Activated CD8-positive, alpha-beta T cell treated with anti-CD3 and anti-CD28 coated beads for 36 hours (primary cell): Measurements from ENCODE around the gene MRPL19. TPM values are rescaled to one million over a fixed set of nuclear protein-coding genes. Genes with fewer than 3 reads are reported as not detected.
"Not testable (repeated sequence)": the region's sequence is repeated elsewhere in the genome, so short reads cannot be mapped to it uniquely, and the experiment has no call there.

Experiments used
- ATAC-seq: fragments of 200-7000 bp; cut with Tn5 transposase; one replicate; pipeline ENCODE4 v1.10.0; 2021; ENCODE audit warnings: mild to moderate bottlenecking, moderate library complexity
- CTCF ChIA-PET: fragments of 350-600 bp; sonication (Branson Sonifier 250); formaldehyde crosslinking; loops from one replicate; lab custom pipeline; 2021; ENCODE audit warnings: antibody characterized with exemption; lab: Charles Lee
- POLR2A ChIA-PET: fragments of 350-600 bp; sonication (Branson Sonifier 250); formaldehyde crosslinking; loops from one replicate; lab custom pipeline; 2021; ENCODE audit warnings: antibody characterized with exemption; lab: Charles Lee
- DNase-seq: peaks from one replicate; pipeline ENCODE4 v3.0.0-alpha.2; 2020
- H3K27ac Mint-ChIP-seq: one replicate; pipeline ENCODE4 v1.8.0; 2021; ENCODE audit warnings: mild to moderate bottlenecking, mixed read lengths
- H3K27me3 Mint-ChIP-seq: one replicate; pipeline ENCODE4 v1.8.0; 2021; ENCODE audit warnings: mixed read lengths
- H3K36me3 Mint-ChIP-seq: one replicate; pipeline ENCODE4 v1.8.0; 2021; ENCODE audit warnings: low read depth, mixed read lengths
- H3K4me1 Mint-ChIP-seq: one replicate; pipeline ENCODE4 v1.8.0; 2021; ENCODE audit warnings: low read depth, mixed read lengths
- H3K4me3 Mint-ChIP-seq: one replicate; pipeline ENCODE4 v1.8.0; 2021; ENCODE audit warnings: mild to moderate bottlenecking, moderate library complexity, mixed read lengths
- H3K9me3 Mint-ChIP-seq: one replicate; pipeline ENCODE4 v1.8.0; 2021; ENCODE audit warnings: mixed read lengths
- CTCF ChIP-seq: fragments of 200-600 bp; IDR thresholded peaks from one replicate; pipeline ENCODE4 v1.8.0; 2022; ENCODE audit warnings: antibody characterized with exemption, mild to moderate bottlenecking
- intact Hi-C: fragments of 100-400 bp; cut with micrococcal nuclease; formaldehyde crosslinking; loops from one replicate; pipeline ENCODE4 v1.10.0; 2022
- total RNA-seq, 2 experiments: library from RNA; stranded (reverse); gene quantifications; one replicate each; pipeline ENCODE4 v1.2.3, GENCODE V29; 2021

Gene MRPL19
- total RNA-seq, 2 experiments from 2014 or later = 64.3 to 75.4 TPM

- intact Hi-C loops = no loop called here
- no peak for ATAC-seq
- Mint-ChIP-seq H3K27ac (no peak overlapping the region), H3K4me3 (no peak overlapping the region), H3K4me1 (no peaks in the 10 kb centered on the region), H3K27me3 (no peaks in the 10 kb centered on the region), H3K9me3 (no peaks in the 10 kb centered on the region), H3K36me3 (peaks cover 46% of the 10 kb centered on the region)
- no peak for TF ChIP-seq CTCF
- DNase-seq = no peak
- POLR2A ChIA-PET = interaction anchor here (0.8 kb wide), 1 partner anchor 12 kb away, joined by 4 read pairs; no protein-coding TSS in a partner anchor
- CTCF ChIA-PET = interaction anchor here (1.0 to 6.6 kb wide), 3 partner anchors 11 to 26 kb away, joined by 3 to 45 read pairs (median 4); no protein-coding TSS in a partner anchor
Measured at GRCh38 chr2:75666911-75667310, 20.3 kb downstream of the MRPL19 start.

- ATAC-seq (no peak), DNase-seq (no peak)
- peaks cover 46% of the 10 kb centered on the region for H3K36me3 Mint-ChIP-seq
- TF ChIP-seq CTCF = no peak
- no peak overlapping the region for H3K27ac Mint-ChIP-seq
- ChIA-PET POLR2A (no interaction called here), CTCF (interaction anchor here (1.2 to 6.6 kb wide), 2 partner anchors 10 to 27 kb away, joined by 4 to 45 read pairs; no protein-coding TSS in a partner anchor)
- H3K9me3 Mint-ChIP-seq = no peaks in the 10 kb centered on the region
- H3K27me3 Mint-ChIP-seq = no peaks in the 10 kb centered on the region
- H3K4me1 Mint-ChIP-seq = no peaks in the 10 kb centered on the region
- intact Hi-C loops = no loop called here
- no peak overlapping the region for H3K4me3 Mint-ChIP-seq
Measured at GRCh38 chr2:75667884-75668283, 21.3 kb downstream of the MRPL19 start.

GRCh38 chr2:75675423-75675822 is 28.8 kb downstream of the MRPL19 start:
- peaks cover 34% of the 10 kb centered on the region for H3K36me3 Mint-ChIP-seq
- H3K9me3 Mint-ChIP-seq, DNase-seq, H3K27me3 Mint-ChIP-seq, H3K4me1 Mint-ChIP-seq, ATAC-seq, POLR2A ChIA-PET, H3K4me3 Mint-ChIP-seq, H3K27ac Mint-ChIP-seq: not testable (repeated sequence)
- intact Hi-C loops = loop anchor here (5.0 kb wide), 1 partner anchor 33 kb away; no protein-coding TSS in a partner anchor
- CTCF ChIA-PET = interaction anchor here (4.9 kb wide), 1 partner anchor 36 kb away, joined by 64 read pairs; no protein-coding TSS in a partner anchor

GRCh38 chr2:75675908-75676307 is 29.3 kb downstream of the MRPL19 start:
- H3K4me3 Mint-ChIP-seq = no peak overlapping the region
- H3K36me3 Mint-ChIP-seq = peaks cover 35% of the 10 kb centered on the region
- no peaks in the 10 kb centered on the region for H3K9me3 Mint-ChIP-seq
- H3K4me1 Mint-ChIP-seq = peaks cover 7% of the 10 kb centered on the region
- ChIA-PET POLR2A (no interaction called here), CTCF (interaction anchor here (1.7 to 4.9 kb wide), 3 partner anchors 9 to 36 kb away, joined by 10 to 64 read pairs (median 45); no protein-coding TSS in a partner anchor)
- ATAC-seq = no peak
- DNase-seq = no peak
- no peaks in the 10 kb centered on the region for H3K27me3 Mint-ChIP-seq
- intact Hi-C loops = loop anchor here (5.0 kb wide), 1 partner anchor 34 kb away; no protein-coding TSS in a partner anchor
- H3K27ac Mint-ChIP-seq = no peak overlapping the region
- TF ChIP-seq CTCF = no peak

- POLR2A ChIA-PET = no interaction called here
- Mint-ChIP-seq H3K9me3 (no peaks in the 10 kb centered on the region), H3K27me3 (no peaks in the 10 kb centered on the region), H3K36me3 (peaks cover 33% of the 10 kb centered on the region), H3K27ac (no peak overlapping the region), H3K4me1 (peaks cover 7% of the 10 kb centered on the region), H3K4me3 (no peak overlapping the region)
- no peak for DNase-seq
- intact Hi-C loops = loop anchor here (5.0 kb wide), 1 partner anchor 34 kb away; no protein-coding TSS in a partner anchor
- no peak for ATAC-seq
- CTCF ChIA-PET = interaction anchor here (0.7 to 4.9 kb wide), 17 partner anchors 10 to 42 kb away, joined by 3 to 64 read pairs (median 5); partner anchors contain the start of gene MRPL19
- TF ChIP-seq CTCF = no peak
Measured at GRCh38 chr2:75676464-75676863, 29.9 kb downstream of the MRPL19 start.
